HG02970 (cell line): Measurements from ENCODE around the gene ZCCHC8.
"Not testable (repeated sequence)": the region's sequence is repeated elsewhere in the genome, so short reads cannot be mapped to it uniquely, and the experiment has no call there.

Experiments used
- ATAC-seq: cut with Tn5 transposase; IDR thresholded peaks from one replicate; pipeline ENCODE4 v1.9.1; 2021; ENCODE audit warnings: mild to moderate bottlenecking, moderate library complexity, moderate number of reproducible peaks; ENCODE audit not compliant: unreplicated experiment, low FRiP score

The ZCCHC8 gene

GRCh38 chr12:122513660-122514059 is 12.9 kb upstream of the ZCCHC8 start:
- ATAC-seq = no peak

GRCh38 chr12:122513028-122513427 is 12.3 kb upstream of the ZCCHC8 start:
- ATAC-seq = not testable (repeated sequence)

GRCh38 chr12:122508163-122508562 is 7.4 kb upstream of the ZCCHC8 start:
- no peak for ATAC-seq

GRCh38 chr12:122506393-122506938 is 5.7 kb upstream of the ZCCHC8 start:
- ATAC-seq = no peak

GRCh38 chr12:122505419-122506051 is 4.8 kb upstream of the ZCCHC8 start:
- no peak for ATAC-seq

GRCh38 chr12:122503783-122504590 is 3.3 kb upstream of the ZCCHC8 start:
- no peak for ATAC-seq

- ATAC-seq = no peak
Observed at GRCh38 chr12:122503147-122503751, 2.5 kb upstream of the ZCCHC8 start.

- no peak for ATAC-seq
Observed at GRCh38 chr12:122501489-122501989, 807 bp upstream of the ZCCHC8 start.

- peak; percentile 7 for ATAC-seq
Observed at GRCh38 chr12:122499991-122500684, 594 bp downstream of the ZCCHC8 start.

- ATAC-seq = no peak
Observed at GRCh38 chr12:122495258-122495657, 5.5 kb downstream of the ZCCHC8 start.

GRCh38 chr12:122493222-122493621 is 7.5 kb downstream of the ZCCHC8 start:
- not testable (repeated sequence) for ATAC-seq

- ATAC-seq = no peak
Observed at GRCh38 chr12:122491991-122492390, 8.7 kb downstream of the ZCCHC8 start.

GRCh38 chr12:122489038-122489437 is 11.7 kb downstream of the ZCCHC8 start:
- ATAC-seq = no peak

GRCh38 chr12:122487807-122488206 is 12.9 kb downstream of the ZCCHC8 start:
- not testable (repeated sequence) for ATAC-seq

GRCh38 chr12:122486805-122487426 is 13.8 kb downstream of the ZCCHC8 start:
- no peak for ATAC-seq

- ATAC-seq = not testable (repeated sequence)
Observed at GRCh38 chr12:122486360-122486759, 14.4 kb downstream of the ZCCHC8 start.

- not testable (repeated sequence) for ATAC-seq
Observed at GRCh38 chr12:122484385-122484784, 16.3 kb downstream of the ZCCHC8 start.

GRCh38 chr12:122483969-122484368 is 16.8 kb downstream of the ZCCHC8 start:
- no peak for ATAC-seq

GRCh38 chr12:122481861-122482260 is 18.9 kb downstream of the ZCCHC8 start:
- no peak for ATAC-seq

- ATAC-seq = no peak
Observed at GRCh38 chr12:122480753-122481152, 20.0 kb downstream of the ZCCHC8 start.
